Measurements from ENCODE around the gene PPFIBP1. TPM values are rescaled to one million over a fixed set of nuclear protein-coding genes. Genes with fewer than 3 reads are reported as not detected.
"Not testable (repeated sequence)": the region's sequence is repeated elsewhere in the genome, so short reads cannot be mapped to it uniquely, and the experiment has no call there.

PPFIBP1 gene
- total RNA-seq, 2 donors from 2014 or later = 65.2 to 66.0 TPM

DNA sequence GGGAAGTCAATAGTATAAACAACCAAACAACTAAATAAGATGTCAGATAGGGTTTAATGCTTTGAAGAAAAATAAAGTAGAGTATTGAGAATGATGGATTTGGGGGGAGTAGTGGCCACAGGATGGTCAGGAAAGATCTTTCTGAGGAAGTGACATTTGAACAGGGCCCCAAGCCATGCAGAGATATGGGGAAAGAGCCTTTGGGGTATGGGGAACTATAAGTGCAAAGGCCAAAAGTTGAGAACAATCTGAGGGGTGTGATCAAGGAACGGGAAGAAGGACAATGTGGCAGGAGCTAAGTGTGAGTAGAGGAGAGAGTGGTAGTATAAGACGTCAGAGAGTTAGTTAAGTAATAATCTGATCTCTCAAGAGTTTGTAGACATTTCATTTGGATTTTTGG, 188.0 kb downstream of the PPFIBP1 start:
- Histone ChIP-seq H3K27me3 (no peaks in the 10 kb centered on the region), H3K4me1 (peaks cover 0 to 27% of the 10 kb centered on the region in 2 donors), H3K27ac (no peak overlapping the region), H3K9me3 (no peaks in the 10 kb centered on the region), H3K36me3 (peaks cover 9% of the 10 kb centered on the region), H3K4me3 (peak overlapping the region in 1 of 2 donors; percentile 99)
- TF ChIP-seq, protein P1, sequence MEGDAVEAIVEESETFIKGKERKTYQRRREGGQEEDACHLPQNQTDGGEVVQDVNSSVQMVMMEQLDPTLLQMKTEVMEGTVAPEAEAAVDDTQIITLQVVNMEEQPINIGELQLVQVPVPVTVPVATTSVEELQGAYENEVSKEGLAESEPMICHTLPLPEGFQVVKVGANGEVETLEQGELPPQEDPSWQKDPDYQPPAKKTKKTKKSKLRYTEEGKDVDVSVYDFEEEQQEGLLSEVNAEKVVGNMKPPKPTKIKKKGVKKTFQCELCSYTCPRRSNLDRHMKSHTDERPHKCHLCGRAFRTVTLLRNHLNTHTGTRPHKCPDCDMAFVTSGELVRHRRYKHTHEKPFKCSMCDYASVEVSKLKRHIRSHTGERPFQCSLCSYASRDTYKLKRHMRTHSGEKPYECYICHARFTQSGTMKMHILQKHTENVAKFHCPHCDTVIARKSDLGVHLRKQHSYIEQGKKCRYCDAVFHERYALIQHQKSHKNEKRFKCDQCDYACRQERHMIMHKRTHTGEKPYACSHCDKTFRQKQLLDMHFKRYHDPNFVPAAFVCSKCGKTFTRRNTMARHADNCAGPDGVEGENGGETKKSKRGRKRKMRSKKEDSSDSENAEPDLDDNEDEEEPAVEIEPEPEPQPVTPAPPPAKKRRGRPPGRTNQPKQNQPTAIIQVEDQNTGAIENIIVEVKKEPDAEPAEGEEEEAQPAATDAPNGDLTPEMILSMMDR (IDR thresholded peaks at IDR 0.05) = no peak
- DNase-seq (ENCODE audit: low spot score) = no peak

DNA sequence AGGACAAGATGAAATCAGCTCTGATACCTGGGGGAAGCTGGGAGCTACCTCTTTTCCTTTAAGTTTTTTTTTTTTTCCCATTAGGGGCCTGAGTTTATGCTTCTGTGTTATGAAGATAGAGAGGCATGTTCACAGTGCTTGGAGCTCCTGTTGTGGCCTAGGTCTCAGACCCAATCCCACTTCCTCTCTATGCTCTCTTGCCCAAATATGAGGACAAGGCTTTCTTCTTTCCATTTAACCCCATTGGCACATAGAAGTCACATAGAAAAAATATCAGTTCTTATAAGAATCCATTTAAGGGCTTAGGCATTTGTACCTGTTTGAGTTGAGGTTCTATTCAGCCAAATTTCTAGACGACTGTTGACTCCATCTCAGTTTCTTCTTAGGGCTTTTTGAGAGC, 199.2 kb downstream of the PPFIBP1 start:
- H3K4me1 ChIP-seq = no peaks in the 10 kb centered on the region
- TF ChIP-seq, protein P1 (IDR thresholded peaks at IDR 0.05) = no peak
- no peaks in the 10 kb centered on the region for H3K9me3 ChIP-seq
- H3K27me3 ChIP-seq = no peaks in the 10 kb centered on the region
- H3K27ac ChIP-seq = no peak overlapping the region
- no peak for DNase-seq (ENCODE audit: low spot score)
- peaks cover 31% of the 10 kb centered on the region for H3K36me3 ChIP-seq
- no peak overlapping the region for H3K4me3 ChIP-seq

DNA sequence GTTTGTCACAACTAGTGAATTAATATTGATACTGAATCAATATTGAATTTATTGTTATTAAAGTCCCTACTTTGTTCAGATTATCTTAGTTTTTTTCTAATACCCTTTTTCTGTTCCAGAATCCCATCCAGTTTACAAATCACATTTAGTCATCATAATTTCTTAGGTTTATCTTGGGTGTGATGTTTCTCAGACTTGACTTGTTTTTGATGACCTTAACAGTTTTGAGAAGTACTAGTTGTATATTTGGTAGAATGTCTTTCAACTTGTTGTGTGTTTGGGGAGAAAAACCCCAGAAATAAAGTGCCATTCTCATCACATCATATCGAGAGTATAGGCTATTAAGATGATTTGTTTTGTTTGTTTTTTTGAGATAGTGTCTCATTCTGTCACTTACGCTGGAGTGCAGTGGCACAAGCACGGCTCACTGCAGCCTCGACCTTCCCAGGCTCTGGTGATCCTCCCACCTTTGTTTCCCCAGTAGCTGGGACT, 206.1 kb downstream of the PPFIBP1 start:
- no peaks in the 10 kb centered on the region for H3K27me3 ChIP-seq
- TF ChIP-seq, protein P1 (IDR thresholded peaks at IDR 0.05) = no peak
- peaks cover 9% of the 10 kb centered on the region for H3K36me3 ChIP-seq
- no peaks in the 10 kb centered on the region for H3K9me3 ChIP-seq
- no peak for DNase-seq (ENCODE audit: low spot score)
- no peak overlapping the region for H3K4me3 ChIP-seq
- H3K27ac ChIP-seq = no peak overlapping the region
- H3K4me1 ChIP-seq = no peaks in the 10 kb centered on the region

DNA sequence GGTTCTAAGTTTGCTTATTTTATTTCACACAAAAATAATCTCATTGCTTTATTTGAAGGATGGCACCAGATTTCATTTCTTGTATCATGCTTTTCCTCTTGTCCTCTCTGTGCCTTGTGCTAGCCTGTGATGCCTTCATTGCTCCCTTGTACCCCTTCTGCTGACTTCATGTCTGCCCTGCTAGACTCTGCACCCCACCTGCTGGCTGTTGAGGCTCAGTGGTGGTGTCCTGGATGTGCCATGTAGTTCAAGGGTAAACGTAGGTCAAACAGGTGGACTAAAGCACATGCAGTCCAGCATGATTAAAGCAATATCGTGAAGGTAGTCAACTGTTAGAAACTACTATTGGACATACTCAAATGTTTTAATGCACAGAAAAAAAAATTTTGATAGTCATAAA, 208.3 kb downstream of the PPFIBP1 start:
- Histone ChIP-seq H3K36me3 (peaks cover 9% of the 10 kb centered on the region), H3K27ac (no peak overlapping the region), H3K4me1 (no peaks in the 10 kb centered on the region), H3K27me3 (no peaks in the 10 kb centered on the region), H3K9me3 (no peaks in the 10 kb centered on the region), H3K4me3 (no peak overlapping the region)
- no peak for DNase-seq (ENCODE audit: low spot score)
- TF ChIP-seq, protein P1 (IDR thresholded peaks at IDR 0.05) = no peak

DNA sequence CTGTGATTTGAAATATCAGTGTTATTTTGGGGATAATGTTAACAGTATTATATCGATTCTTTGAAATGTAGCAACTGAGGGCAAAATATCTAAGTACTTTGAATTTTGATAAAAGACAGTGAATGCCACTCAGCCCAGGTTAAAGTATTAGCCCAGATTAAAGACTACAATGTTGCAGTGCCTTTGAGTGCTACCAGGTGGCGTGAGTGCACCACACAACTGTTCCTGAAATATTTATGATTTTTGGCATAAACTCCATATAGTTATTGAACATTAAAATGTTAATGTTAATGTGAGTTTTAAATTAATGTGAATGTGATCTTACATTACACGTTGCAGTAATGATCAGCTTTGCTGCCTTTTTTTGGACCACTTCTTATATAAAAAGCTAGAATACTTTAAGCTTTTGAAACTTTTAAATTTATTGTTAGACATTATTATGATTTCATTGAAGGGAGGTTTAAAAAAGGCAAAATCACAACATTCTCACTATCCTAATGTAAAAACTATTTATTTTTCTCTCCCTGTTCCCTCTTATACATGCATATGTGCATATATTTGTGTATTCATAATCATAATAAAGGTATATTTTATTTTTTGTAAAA, 209.1 kb downstream of the PPFIBP1 start:
- Histone ChIP-seq H3K27me3 (no peaks in the 10 kb centered on the region), H3K27ac (no peak overlapping the region), H3K9me3 (no peaks in the 10 kb centered on the region), H3K4me3 (no peak overlapping the region), H3K4me1 (no peaks in the 10 kb centered on the region), H3K36me3 (peaks cover 9% of the 10 kb centered on the region)
- DNase-seq (ENCODE audit: low spot score) = no peak
- TF ChIP-seq, protein P1 (IDR thresholded peaks at IDR 0.05) = peak; percentile 51 to 78

DNA sequence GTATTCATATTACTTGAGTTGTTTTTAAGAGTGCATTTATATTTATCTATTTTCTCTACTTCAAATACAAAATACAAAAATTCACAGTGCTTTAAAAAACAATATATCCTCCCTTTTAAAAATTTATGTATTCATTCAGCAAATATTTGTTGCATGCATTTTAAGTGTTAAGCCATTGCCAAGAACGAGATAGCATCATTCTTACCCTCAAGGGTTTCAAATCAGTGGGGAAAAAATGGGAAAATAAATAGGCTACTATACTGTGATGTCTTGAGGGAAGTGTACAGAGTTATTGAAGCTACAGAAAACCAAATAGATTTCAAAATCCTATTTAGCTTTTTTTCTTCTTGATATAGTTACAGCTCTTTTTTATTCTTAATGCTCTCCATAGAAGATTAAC, 209.8 kb downstream of the PPFIBP1 start:
- H3K36me3 ChIP-seq = peaks cover 9% of the 10 kb centered on the region
- DNase-seq (ENCODE audit: low spot score) = no peak
- H3K27me3 ChIP-seq = no peaks in the 10 kb centered on the region
- no peaks in the 10 kb centered on the region for H3K4me1 ChIP-seq
- TF ChIP-seq, protein P1 (IDR thresholded peaks at IDR 0.05) = no peak
- no peak overlapping the region for H3K27ac ChIP-seq
- H3K4me3 ChIP-seq = no peak overlapping the region
- H3K9me3 ChIP-seq = no peaks in the 10 kb centered on the region

DNA sequence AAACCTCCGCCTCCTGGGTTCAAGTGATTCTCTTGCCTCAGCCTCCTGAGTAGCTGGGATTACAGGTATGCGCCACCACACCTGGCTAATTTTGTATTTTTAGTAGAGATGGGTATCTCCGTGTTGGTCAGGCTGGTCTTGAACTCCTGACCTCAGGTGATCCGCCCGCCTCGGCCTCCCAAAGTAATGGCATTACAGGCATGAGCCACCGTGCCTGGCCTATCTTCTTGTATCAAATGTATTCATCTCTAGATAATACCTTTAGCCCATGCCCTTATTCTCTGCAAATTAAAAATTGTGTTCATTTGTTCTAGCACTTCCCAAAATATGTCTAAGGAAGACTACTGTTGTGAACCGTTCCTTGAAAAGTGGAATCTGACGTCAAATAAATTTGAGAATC, 210.3 kb downstream of the PPFIBP1 start:
- H3K4me1 ChIP-seq; H3K27me3 ChIP-seq; H3K9me3 ChIP-seq; DNase-seq (ENCODE audit: low spot score); H3K27ac ChIP-seq; H3K4me3 ChIP-seq: not testable (repeated sequence)
- peaks cover 12% of the 10 kb centered on the region for H3K36me3 ChIP-seq
